C4-2B (cell line): ENCODE results near the gene SSH2.

Experiments used
- H3K27ac ChIP-seq: fragments of 450-650 bp; 2 replicates; pipeline ENCODE4 v1.5.1; 2017
- CTCF ChIP-seq: fragments of 450-650 bp; conservative IDR thresholded peaks from 2 replicates; pipeline ENCODE4 v1.5.1; 2017; ENCODE audit warnings: mild to moderate bottlenecking
- ZFX ChIP-seq: fragments of 450-650 bp; IDR thresholded peaks from 2 replicates; pipeline ENCODE4 v1.6.1; 2017

The SSH2 gene

GRCh38 chr17:29687596-29687995, 242.4 kb downstream of the SSH2 start:
- no peak overlapping the region for H3K27ac ChIP-seq
- TF ChIP-seq CTCF (no peak), ZFX (no peak)

- H3K27ac ChIP-seq, result no peak overlapping the region
- TF ChIP-seq CTCF, result no peak
- TF ChIP-seq ZFX, result no peak
These were observed 242.9 kb downstream of the SSH2 start for GRCh38 chr17:29686993-29687590.

- no peak overlapping the region for H3K27ac ChIP-seq
- TF ChIP-seq ZFX, result no peak
These were observed 246.5 kb downstream of the SSH2 start for GRCh38 chr17:29683481-29683880.

- TF ChIP-seq CTCF, result no peak
- no peak for TF ChIP-seq ZFX
These were observed 247.0 kb downstream of the SSH2 start for GRCh38 chr17:29682987-29683386.

GRCh38 chr17:29682054-29682453, 248.0 kb downstream of the SSH2 start:
- TF ChIP-seq CTCF, result no peak; the same call in 1 of the 2 replicates
- no peak for TF ChIP-seq ZFX
- H3K27ac ChIP-seq, result no peak overlapping the region

More at GRCh38 chr17:29682987-29683386, 247.0 kb downstream of the SSH2 start:
- H3K27ac ChIP-seq, result no peak overlapping the region

- TF ChIP-seq CTCF (no peak), ZFX (no peak)
- no peak overlapping the region for H3K27ac ChIP-seq
These were observed 252.2 kb downstream of the SSH2 start for GRCh38 chr17:29677824-29678223.

GRCh38 chr17:29677221-29677791, 252.7 kb downstream of the SSH2 start:
- no peak overlapping the region; the same call in 1 of the 2 replicates for H3K27ac ChIP-seq
- no peak for TF ChIP-seq ZFX
- TF ChIP-seq CTCF, result no peak

GRCh38 chr17:29675961-29676360, 254.1 kb downstream of the SSH2 start:
- H3K27ac ChIP-seq, result peak overlapping the region; percentile 22
